ENCODE results near the gene ABR. TPM values are rescaled to one million over a fixed set of nuclear protein-coding genes. Genes with fewer than 3 reads are reported as not detected.
"Not testable (repeated sequence)": the region's sequence is repeated elsewhere in the genome, so short reads cannot be mapped to it uniquely, and the experiment has no call there.

The ABR gene
- total RNA-seq, 2 donors from 2014 or later: 79.1 to 80.5 TPM

DNA sequence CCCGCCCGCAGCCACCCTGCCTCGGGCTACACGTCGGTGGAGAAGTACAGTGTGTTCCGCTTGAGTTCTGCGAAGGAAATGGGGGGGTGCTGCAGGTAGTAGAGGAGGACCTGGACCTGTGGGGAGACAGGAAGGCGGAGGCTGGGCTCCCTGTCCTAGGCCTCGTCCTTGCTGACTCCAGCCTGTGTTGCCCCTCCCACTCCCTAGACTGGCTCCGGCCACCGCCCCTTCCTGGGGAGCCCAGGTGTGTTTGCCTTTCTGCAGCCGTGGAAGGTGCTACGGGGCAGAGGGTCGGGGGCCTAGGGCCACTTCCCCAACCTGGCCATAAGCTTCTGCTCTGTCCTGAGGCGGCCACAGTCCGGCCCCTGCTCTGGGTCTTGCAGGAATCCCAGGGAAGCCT, 173.7 kb downstream of the ABR start:
- peaks cover 6% of the 10 kb centered on the region for H3K36me3 Mint-ChIP-seq
- no peak overlapping the region for H3K27ac Mint-ChIP-seq
- ATAC-seq (no peak), DNase-seq (ENCODE audit: low spot score) (no peak)
- peaks cover 9% of the 10 kb centered on the region in 2 donors for H3K4me1 Mint-ChIP-seq (ENCODE audit: low read depth in 2 of 2)
- no peaks in the 10 kb centered on the region for H3K27me3 Mint-ChIP-seq
- H3K9me3 Mint-ChIP-seq: no peaks in the 10 kb centered on the region
- H3K4me3 Mint-ChIP-seq: no peak overlapping the region

DNA sequence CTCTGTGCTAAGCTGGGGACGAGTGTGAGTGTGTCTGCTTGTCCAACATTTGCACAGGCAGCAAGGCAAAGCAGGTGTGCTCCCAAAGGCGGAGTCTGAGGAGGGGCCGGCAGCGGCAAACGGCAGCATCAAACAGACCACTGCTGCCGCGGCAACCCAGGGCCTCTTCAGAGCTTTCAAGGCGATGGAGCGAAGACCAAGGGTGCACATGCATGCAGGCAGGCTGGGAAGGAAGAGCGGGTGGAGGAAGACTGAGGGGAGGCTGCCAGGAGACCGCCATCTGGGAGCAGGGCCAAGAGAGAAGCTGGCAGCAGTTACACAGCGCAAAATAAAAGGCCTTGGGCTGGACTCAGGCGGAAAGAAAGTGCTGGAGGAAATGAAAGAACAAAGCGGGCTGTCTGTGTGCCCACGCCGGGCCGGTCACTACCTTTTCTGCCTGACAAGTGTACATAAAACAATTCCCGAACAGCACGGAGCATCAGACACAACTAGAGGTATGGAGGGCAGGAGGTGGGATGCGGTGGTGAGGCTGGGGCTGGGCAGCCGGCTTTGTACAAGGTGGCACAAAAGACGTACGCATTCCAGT, 174.3 kb downstream of the ABR start:
- peaks cover 9% of the 10 kb centered on the region for H3K36me3 Mint-ChIP-seq
- DNase-seq (ENCODE audit: low spot score): no peak
- H3K4me1 Mint-ChIP-seq (ENCODE audit: low read depth in 2 of 2): peaks cover 9 to 11% of the 10 kb centered on the region in 2 donors
- no peaks in the 10 kb centered on the region for H3K27me3 Mint-ChIP-seq
- no peak for ATAC-seq
- no peak overlapping the region for H3K27ac Mint-ChIP-seq
- no peaks in the 10 kb centered on the region for H3K9me3 Mint-ChIP-seq
- H3K4me3 Mint-ChIP-seq: no peak overlapping the region

DNA sequence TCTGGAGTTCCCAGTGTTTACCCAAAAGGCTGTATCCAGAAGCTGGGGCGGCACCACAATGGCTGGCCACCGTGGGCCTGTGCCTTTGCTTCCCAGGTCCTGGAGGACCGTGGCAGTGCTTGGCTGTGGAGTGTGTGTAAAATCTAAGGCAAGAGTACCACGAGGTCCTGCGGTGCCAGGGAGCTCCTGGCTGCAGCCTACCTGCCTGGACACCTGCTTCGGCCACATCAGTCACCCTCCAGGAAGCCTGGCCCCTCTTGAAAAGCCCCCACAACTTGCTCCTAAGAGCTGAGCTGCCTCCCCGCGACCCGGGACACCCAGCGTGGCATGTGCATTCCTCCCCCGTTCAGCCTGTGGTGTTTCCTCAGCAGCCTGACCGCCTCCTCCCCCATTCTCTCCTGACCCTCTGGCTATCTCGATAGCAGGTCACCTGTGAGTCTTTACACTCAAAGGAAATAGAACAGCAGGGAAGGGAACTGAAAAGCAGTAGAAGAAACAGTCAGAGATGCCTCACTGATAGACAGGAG, 174.9 kb downstream of the ABR start:
- no peak for DNase-seq (ENCODE audit: low spot score)
- Mint-ChIP-seq H3K27me3 (no peaks in the 10 kb centered on the region), H3K9me3 (no peaks in the 10 kb centered on the region), H3K4me1 (ENCODE audit: low read depth in 2 of 2) (peaks cover 9 to 14% of the 10 kb centered on the region in 2 donors), H3K36me3 (peaks cover 12% of the 10 kb centered on the region), H3K27ac (no peak overlapping the region), H3K4me3 (no peak overlapping the region)
- ATAC-seq: no peak

DNA sequence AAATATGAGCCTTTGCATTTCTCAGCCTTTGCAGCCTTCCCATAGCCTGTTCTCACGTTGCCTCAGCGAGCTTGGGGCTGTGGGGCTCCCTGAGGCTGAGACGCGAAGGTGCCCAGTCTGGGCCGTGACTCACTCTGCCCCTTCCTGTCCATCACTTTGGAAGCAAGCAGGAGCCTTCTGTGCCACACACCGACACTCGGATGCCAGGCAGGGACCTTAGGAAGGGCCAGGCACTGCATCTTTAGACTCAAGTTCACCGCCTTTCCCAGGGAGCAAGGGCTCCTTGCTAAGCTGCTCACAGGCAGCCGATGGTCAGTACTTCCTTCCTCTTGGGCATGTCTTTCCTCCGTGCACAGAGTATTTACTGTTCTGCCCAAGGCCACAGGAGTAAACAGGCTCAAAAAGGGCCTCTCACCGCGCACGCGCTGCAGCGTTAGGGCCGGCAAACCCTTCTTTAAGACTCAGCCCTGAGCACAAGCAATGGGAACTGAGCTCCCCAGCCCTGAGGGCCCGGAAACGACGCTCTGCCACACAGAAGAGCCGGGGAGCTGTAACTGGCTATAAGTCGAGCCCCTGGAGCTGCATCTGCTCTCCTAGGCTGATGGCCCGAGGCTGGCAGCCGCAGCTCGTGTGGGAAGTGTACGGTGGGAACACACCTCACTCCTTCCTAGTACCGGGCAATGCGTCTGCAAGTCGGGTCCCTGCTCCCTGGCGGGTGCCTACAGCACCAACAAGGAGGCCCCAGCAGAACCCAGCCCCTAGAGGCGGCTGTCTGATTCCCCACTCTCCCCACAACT, 175.6 kb downstream of the ABR start:
- peaks cover 12 to 18% of the 10 kb centered on the region in 2 donors for H3K4me1 Mint-ChIP-seq (ENCODE audit: low read depth in 2 of 2)
- no peaks in the 10 kb centered on the region for H3K9me3 Mint-ChIP-seq
- H3K27ac Mint-ChIP-seq: no peak overlapping the region
- H3K4me3 Mint-ChIP-seq: no peak overlapping the region
- H3K36me3 Mint-ChIP-seq: peaks cover 12% of the 10 kb centered on the region
- ATAC-seq (no peak), DNase-seq (ENCODE audit: low spot score) (no peak)
- H3K27me3 Mint-ChIP-seq: no peaks in the 10 kb centered on the region

DNA sequence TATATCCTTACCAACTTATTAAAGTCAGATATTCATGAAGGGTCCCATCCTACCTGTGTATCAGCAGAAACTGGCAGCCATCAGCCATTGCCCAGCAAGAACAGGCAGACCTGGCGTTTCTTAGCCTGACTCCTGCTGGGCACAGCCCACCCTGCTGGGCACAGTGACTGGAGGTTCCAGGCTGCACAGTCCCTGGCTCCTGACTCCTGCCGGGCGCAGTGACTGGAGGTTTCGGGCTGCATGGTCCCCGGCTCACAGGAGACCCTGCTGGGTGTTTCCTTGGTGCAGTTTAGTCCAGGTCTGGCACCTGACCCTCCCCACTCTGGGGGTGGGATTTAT, 176.2 kb downstream of the ABR start:
- H3K27ac Mint-ChIP-seq: no peak overlapping the region
- H3K4me1 Mint-ChIP-seq (ENCODE audit: low read depth in 2 of 2): peaks cover 16 to 21% of the 10 kb centered on the region in 2 donors
- ATAC-seq: no peak
- H3K9me3 Mint-ChIP-seq: no peaks in the 10 kb centered on the region
- DNase-seq (ENCODE audit: low spot score): no peak
- no peaks in the 10 kb centered on the region for H3K27me3 Mint-ChIP-seq
- H3K4me3 Mint-ChIP-seq: no peak overlapping the region
- peaks cover 12% of the 10 kb centered on the region for H3K36me3 Mint-ChIP-seq

DNA sequence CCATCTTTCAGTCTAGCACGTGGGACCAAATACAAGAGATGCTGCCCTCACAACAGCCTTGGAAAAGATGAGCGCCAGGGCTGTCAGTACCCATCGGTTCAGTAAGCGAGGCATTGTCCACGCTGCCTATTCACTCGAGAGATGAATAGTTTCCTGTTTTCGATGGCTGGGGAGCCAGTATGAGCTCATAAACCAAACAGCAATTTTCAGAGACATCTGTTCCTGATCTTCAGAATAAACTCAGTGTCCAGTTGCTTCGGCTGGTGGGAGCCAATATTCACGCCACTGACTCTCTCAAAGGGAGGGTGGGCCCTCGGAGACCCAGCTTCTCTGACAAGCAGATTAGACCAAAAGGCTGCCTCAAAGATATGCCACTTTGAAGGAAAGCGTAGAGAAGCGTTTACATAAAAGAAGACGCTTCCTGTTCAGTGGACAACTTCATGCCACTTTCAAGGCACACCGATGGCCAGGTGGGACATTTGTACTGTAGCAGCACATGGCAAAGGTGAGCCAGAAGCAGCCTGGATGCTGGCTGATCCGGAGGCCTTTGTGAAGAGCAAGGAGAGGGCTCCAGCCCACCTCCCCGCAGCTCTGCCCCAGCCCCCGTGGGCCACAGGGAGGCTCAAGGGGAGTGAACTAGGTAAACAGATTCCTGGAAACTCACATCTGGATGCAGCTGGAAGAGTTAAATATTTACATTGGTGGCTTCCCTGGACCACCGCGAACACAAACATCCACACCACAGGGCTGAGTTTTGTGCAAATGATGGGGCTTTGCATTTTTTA, 176.8 kb downstream of the ABR start:
- no peaks in the 10 kb centered on the region for H3K9me3 Mint-ChIP-seq
- no peaks in the 10 kb centered on the region for H3K27me3 Mint-ChIP-seq
- DNase-seq (ENCODE audit: low spot score) (no peak), ATAC-seq (no peak)
- peaks cover 12% of the 10 kb centered on the region for H3K36me3 Mint-ChIP-seq
- H3K27ac Mint-ChIP-seq: no peak overlapping the region
- peaks cover 23 to 27% of the 10 kb centered on the region in 2 donors for H3K4me1 Mint-ChIP-seq (ENCODE audit: low read depth in 2 of 2)
- H3K4me3 Mint-ChIP-seq: no peak overlapping the region

DNA sequence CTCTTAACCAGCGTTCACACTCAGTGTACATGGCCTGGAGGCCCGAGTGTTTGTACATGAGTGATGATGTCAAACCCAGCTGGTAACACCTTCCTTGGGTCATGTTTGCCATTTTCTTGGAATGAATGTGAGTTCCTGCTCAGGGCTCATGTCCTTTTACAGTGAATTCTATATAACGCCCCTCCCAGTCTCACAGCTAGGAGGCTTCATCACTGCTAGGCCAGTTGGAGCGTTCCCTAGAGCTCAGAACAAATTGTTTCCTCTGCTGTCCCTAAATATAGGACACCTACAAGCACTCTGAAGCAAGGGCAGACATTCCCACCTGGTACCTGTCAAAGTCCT, 177.4 kb downstream of the ABR start:
- Mint-ChIP-seq H3K27me3 (no peaks in the 10 kb centered on the region), H3K9me3 (no peaks in the 10 kb centered on the region), H3K27ac (no peak overlapping the region), H3K4me3 (no peak overlapping the region), H3K36me3 (peaks cover 12% of the 10 kb centered on the region), H3K4me1 (ENCODE audit: low read depth in 2 of 2) (peaks cover 27 to 30% of the 10 kb centered on the region in 2 donors)
- no peak for ATAC-seq
- DNase-seq (ENCODE audit: low spot score): no peak

DNA sequence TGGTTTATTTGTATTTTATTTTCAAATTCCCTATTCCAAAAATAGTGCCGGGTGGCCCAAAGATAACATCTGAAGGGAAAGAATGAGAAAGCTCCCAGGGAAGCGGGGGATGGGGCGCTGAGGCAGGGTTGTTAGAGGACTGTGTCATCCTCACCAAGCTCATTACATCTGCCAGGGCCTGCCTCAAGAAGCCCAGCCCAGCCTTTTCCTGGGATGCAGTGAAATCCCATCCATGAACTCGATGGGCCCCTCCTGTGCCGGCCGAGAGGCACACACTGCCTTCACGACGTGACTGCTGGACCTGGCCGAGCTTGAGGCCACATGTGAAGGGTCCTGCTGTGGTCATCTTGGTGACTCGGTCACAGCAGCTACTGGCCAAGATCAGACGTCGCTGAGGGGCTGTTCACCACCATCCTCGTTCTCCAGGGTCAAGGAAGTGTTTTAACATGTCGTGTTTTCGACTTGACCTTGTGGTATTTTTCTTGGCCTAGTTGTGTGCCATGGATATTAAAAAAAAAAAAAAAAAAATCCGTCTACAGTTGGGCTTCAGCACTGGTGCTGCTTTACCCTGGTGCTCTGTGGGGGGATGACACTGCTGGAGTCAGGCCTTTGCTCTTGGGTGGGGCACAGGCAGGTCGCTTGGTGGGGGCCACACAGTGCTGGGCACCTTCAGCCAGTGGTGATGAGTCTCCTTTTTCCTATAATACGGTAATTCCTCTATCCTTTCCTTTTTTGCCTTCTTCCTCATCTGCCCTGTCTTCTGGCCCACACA, 178.0 kb downstream of the ABR start:
- Mint-ChIP-seq H3K36me3 (peaks cover 12% of the 10 kb centered on the region), H3K9me3 (no peaks in the 10 kb centered on the region), H3K4me3 (no peak overlapping the region), H3K27ac (no peak overlapping the region), H3K27me3 (no peaks in the 10 kb centered on the region), H3K4me1 (ENCODE audit: low read depth in 2 of 2) (peaks cover 30 to 33% of the 10 kb centered on the region in 2 donors)
- DNase-seq (ENCODE audit: low spot score) (no peak), ATAC-seq (no peak)

DNA sequence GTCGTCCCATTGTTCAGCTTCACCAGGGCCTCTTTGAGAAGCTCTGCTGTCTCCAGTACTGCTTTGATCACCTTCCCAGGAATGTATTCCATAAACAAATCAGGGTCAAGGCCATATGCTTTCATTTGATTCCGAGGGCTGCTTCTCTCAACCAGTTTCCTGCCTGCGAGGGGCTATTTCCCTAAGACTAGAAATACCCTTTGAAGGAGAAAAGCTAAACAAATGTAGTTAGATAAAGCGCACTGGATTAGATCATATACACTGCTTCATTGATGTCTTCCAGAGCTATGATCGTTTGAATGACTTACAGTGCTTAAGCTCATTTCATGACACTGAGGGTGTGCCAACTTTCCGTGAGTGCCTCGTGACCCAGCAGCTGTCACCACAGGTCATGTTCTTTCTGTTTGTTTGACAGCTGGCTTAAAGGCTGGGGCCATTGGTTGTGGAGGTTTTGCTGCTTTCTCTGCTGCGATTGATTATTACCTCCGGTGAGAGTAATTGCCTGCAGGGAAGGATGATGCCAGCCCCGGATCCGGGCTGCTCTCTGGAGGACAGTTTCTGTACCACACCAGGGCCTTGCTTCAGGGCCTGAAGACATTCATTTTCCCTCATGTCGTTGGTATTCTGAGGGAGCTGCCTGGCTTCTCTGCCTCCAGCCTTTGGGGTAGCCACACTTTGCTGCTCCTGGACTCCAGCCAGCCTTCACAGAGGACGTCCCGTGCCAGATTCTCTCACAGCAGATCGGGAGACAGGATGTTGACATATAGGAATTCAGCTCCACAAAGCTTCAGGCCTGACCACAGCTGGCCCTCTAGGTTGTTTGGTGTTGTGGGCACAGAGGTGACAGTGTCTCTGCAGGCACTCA, 179.0 kb downstream of the ABR start:
- DNase-seq (ENCODE audit: low spot score): no peak
- no peak overlapping the region for H3K27ac Mint-ChIP-seq
- H3K9me3 Mint-ChIP-seq: no peaks in the 10 kb centered on the region
- peaks cover 12% of the 10 kb centered on the region for H3K36me3 Mint-ChIP-seq
- ATAC-seq: no peak
- H3K27me3 Mint-ChIP-seq: no peaks in the 10 kb centered on the region
- peaks cover 33 to 34% of the 10 kb centered on the region in 2 donors for H3K4me1 Mint-ChIP-seq (ENCODE audit: low read depth in 2 of 2)
- H3K4me3 Mint-ChIP-seq: no peak overlapping the region

DNA sequence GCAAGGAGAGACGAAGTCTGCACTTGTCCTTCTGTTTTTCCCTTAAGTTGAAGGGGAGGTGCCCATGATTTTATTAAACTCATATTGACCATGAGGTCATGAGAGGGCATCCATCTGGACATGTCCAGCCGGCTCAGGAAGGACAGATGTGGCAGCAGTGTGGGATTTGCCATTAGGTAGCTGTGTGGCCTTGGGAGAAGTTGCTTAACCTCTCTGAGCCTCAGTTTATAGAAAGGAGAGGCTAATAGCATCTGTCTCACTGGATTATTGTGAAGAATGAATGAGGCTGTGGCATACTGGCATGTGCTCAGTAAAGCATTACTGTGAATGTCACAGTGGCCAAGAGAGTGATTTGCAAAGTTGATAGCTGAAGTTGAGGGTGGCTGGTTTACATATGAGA, 181.7 kb downstream of the ABR start:
- H3K27ac Mint-ChIP-seq: peak overlapping the region; percentile 96 to 97
- peak overlapping the region; percentile 96 for H3K4me3 Mint-ChIP-seq
- no peaks in the 10 kb centered on the region for H3K27me3 Mint-ChIP-seq
- peaks cover 28 to 33% of the 10 kb centered on the region in 2 donors for H3K4me1 Mint-ChIP-seq (ENCODE audit: low read depth in 2 of 2)
- ATAC-seq (no peak), DNase-seq (ENCODE audit: low spot score) (no peak)
- peaks cover 12% of the 10 kb centered on the region for H3K9me3 Mint-ChIP-seq
- H3K36me3 Mint-ChIP-seq: peaks cover 25% of the 10 kb centered on the region

DNA sequence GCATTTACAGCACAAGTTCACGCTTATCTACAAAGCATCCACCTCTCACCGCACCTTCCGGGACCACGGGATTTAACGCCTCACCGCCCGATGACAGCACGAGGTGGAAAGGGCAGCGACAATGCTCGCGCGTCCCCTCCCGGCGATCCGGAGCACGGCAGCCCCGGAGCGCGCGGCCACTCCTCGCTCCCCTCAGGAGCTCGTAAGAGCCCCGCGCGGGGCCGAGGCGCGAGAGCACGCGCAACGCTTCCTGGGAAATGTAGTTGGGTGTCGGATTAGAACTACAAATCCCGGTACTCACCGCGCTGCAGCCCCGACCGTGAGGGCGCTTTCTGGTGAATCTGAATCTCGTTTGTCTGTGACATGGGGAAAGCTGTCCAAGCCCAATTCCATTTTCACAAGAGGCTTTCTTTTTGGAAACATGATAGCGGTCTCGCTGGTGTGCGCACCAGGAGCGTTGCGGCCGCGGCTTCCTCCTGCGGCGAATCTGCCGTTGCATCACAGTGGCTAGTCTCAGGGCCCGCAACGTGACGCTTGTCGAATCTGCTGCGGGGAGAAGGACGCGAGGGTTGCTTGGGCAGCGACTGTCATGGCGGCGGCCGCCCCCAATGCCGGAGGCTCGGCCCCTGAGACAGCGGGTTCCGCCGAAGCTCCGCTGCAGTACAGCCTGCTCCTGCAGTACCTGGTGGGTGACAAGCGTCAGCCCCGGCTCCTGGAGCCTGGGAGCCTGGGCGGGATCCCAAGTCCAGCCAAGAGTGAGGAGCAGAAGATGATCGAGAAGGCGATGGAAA, 183.0 kb downstream of the ABR start, which contains the start of gene TIMM22:
TSS of gene TIMM22 (plus strand) at position 576 of the 791 bp plus-strand sequence. CDS start at position 590, 14 bp downstream.
- DNase-seq (ENCODE audit: low spot score) (peak; percentile 96), ATAC-seq (peak; percentile 98)
- Mint-ChIP-seq H3K4me3 (peak within 1 kb of the TSS; percentile 96), H3K27me3 (no peaks in the 10 kb centered on the region), H3K4me1 (ENCODE audit: low read depth in 2 of 2) (peaks cover 25% of the 10 kb centered on the region in 2 donors), H3K36me3 (peaks cover 20% of the 10 kb centered on the region), H3K9me3 (peaks cover 13% of the 10 kb centered on the region), H3K27ac (peak within 1 kb of the TSS; percentile 96 to 97)

DNA sequence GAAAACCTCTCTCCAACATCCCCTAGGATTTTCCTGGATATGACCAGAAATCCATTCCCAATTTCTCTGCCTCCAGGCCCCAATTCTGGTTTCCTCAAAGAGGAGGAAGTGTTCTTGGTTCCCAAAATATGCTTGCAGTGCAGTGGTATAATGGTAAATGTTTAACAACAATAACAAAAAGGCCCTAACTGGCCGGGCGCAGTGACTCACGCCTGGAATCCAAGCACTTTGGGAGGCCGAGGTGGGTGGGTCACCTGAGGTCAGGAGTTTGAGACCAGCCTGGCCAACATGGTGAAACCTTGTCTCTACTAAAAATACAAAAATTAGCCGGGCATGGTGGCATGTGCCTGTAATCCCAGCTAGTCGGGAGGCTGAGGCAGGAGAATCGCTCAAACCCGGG, 184.5 kb downstream of the ABR start:
- DNase-seq (ENCODE audit: low spot score); H3K4me3 Mint-ChIP-seq; H3K27ac Mint-ChIP-seq; ATAC-seq; H3K27me3 Mint-ChIP-seq: not testable (repeated sequence)
- Mint-ChIP-seq H3K4me1 (ENCODE audit: low read depth in 2 of 2) (peaks cover 21 to 25% of the 10 kb centered on the region in 2 donors), H3K36me3 (peaks cover 15% of the 10 kb centered on the region), H3K9me3 (peaks cover 13% of the 10 kb centered on the region)
